Retinal pigment epithelial cell (primary cell): Measurements from ENCODE around the gene UBE2K.
"Not testable (repeated sequence)": the region's sequence is repeated elsewhere in the genome, so short reads cannot be mapped to it uniquely, and the experiment has no call there.

Experiments used
- DNase-seq: peaks from one replicate; pipeline ENCODE4 v3.0.0-alpha.2; 2010; ENCODE audit warnings: low read depth
- H3K4me3 ChIP-seq: 2 replicates; pipeline ENCODE4 v1.5.1; 2011; ENCODE audit warnings: mild to moderate bottlenecking, low read length, control low read depth, moderate library complexity
- TF ChIP-seq, protein P1 (sequence below): conservative IDR thresholded peaks from 2 replicates; pipeline ENCODE4 v1.5.1; 2011; ENCODE audit warnings: low read depth, low read length, control low read depth, inconsistent platforms

Gene UBE2K

DNA sequence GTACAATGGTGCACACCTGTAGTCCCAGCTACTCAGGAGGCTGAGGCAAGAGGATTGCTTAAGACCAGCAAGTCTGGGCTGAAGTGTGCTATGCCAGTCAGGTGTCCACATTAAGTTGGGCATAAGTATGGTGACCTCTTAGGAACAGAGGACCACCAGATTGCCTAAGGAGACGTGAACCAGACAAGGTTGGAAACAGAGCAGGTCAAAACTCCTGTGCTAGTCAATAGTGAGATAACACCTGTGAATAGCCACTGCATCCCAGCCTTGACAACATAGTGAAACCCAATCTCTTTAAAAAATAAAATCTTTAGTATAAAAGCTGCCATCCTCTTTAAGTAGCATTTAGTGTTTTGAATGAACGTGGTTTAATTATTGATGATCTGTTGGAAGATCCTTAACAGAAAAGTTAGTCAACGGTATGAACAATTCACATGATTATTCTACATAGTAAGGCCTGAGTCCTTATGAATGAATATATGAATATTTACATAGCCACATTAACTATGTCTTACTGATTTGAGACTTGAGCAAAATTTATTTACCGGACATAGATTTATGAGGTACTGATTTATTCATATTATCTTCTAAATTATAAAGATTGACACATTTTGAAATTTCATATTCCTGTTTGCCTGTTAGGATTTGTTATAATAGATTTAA, 63.2 kb downstream of the UBE2K start:
- H3K4me3 ChIP-seq: no peak overlapping the region
- no peak for DNase-seq
- TF ChIP-seq, protein P1, sequence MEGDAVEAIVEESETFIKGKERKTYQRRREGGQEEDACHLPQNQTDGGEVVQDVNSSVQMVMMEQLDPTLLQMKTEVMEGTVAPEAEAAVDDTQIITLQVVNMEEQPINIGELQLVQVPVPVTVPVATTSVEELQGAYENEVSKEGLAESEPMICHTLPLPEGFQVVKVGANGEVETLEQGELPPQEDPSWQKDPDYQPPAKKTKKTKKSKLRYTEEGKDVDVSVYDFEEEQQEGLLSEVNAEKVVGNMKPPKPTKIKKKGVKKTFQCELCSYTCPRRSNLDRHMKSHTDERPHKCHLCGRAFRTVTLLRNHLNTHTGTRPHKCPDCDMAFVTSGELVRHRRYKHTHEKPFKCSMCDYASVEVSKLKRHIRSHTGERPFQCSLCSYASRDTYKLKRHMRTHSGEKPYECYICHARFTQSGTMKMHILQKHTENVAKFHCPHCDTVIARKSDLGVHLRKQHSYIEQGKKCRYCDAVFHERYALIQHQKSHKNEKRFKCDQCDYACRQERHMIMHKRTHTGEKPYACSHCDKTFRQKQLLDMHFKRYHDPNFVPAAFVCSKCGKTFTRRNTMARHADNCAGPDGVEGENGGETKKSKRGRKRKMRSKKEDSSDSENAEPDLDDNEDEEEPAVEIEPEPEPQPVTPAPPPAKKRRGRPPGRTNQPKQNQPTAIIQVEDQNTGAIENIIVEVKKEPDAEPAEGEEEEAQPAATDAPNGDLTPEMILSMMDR: no peak

DNA sequence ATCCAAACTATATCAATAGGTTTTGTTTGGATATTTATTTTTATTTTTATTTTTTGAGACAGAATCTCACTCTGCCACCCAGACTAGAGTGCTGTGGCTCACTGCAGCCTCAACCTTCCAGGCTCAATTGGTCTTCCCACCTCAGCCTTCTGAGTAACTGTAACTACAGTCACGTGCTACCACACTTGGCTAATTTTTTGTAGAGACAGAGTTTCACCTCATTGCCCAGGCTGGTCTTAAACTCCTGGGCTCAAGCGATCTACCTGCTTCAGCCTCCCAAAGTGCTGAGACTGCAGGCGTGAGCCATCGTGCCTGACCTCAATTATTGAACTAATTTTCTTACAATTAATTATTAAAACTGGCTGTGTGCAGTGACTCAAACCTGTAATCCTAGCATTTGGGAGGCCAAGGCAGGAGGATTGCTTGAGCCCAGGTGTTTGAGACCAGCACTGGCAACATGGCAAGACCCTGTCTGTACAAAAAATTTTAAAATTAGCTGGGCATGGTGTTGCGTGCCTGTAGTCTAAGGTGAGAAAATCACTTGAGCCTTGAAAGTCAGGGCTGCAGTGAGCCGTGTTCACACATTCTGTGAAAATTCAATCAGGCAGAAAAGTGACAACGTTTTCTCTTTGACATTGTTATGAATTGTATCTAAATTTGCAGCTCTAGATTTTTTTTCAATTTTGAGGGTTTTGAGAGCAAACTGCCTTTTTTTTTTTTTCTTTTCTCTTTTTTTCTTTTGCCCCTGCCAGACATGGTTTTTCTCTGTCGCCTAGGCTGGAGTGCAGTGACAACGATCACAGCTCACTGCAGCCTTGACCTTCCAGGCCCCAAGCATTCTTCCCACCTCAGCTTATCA, 66.0 kb downstream of the UBE2K start:
- no peak for DNase-seq
- TF ChIP-seq, protein P1: no peak
- no peak overlapping the region for H3K4me3 ChIP-seq

GRCh38 chr4:39770005-39770404, 72.1 kb downstream of the UBE2K start:
- DNase-seq: no peak
- H3K4me3 ChIP-seq: no peak overlapping the region
- TF ChIP-seq, protein P1: no peak

DNA sequence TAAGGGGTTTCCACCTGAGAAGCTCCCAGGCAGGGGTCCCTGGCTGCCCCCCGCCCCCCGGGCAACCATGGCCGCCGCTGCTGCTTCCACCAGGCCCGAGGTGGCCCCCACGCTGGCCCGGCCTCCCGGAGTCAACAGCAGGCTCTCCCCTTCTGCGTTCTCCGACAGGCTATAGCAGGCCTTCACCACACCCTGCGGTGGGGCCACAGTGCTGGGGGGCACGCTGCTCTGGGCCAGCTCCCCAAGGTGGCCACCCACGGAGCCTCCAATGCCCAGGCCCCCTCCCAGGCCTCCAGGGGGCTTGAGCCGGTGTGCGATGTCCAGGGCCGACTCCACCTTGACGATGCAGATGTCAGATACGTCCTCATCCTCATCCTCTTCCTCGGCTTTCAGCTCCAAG, 72.5 kb downstream of the UBE2K start:
- no peak for DNase-seq
- TF ChIP-seq, protein P1: no peak
- H3K4me3 ChIP-seq: no peak overlapping the region

DNA sequence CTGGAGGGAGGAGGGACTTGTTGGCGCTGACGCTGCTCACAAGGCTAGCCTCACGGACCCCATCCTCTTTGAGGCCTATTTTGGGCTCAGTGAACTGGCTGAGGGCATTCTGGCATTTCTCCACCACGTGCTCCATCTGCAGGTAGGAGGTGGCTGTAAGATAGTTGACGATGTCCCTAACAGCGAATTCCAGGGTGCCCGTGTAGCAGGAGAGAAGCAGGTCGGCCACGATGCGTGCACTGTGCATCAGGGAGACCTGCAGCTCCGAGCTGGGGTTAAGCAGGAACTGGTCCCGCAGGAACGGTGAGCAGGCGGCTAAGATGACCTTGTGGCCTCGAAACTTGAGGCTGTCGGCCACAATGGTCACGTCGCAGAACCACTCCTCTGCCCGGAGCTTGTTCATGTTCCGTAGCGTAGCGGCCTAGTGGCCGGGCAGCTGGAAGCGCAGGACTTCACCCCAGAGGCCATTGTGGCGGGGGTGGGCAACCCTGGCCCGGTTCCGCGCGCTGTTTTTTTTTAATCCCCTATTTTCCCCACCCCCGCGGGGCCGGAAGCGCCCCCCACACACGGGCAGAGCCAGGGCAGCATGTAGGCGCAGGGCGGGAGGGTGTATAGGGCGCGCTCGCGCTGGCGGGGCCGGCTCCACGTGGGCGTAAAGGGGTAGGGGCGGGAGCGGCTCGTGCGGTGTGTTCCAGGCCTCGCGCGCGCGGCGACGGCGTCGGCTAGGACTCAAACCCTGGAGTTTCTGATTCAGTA, 73.2 kb downstream of the UBE2K start:
- DNase-seq: no peak
- no peak overlapping the region for H3K4me3 ChIP-seq
- TF ChIP-seq, protein P1: no peak

GRCh38 chr4:39781988-39782387, 84.1 kb downstream of the UBE2K start:
- not testable (repeated sequence) for DNase-seq, H3K4me3 ChIP-seq

DNA sequence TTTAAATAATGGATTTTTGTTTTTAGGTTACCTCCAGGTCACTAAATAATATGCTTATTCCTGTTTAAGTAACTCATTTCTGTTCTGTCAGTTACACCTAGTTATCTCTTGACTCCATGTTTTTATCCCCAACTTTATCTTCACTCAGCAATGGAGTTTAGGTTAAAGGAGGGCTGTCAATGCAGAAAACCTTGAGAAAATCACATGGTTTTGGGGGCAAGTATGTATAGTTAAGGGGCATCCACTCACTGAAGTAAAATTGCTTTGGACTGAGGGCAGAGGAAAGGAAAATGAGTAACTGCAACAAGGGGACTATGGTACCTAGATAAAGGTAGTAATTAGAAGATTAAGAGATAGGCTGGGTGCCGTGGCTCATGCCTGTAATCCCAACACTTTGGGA, 87.1 kb downstream of the UBE2K start:
- DNase-seq: no peak
- H3K4me3 ChIP-seq: no peak overlapping the region
- TF ChIP-seq, protein P1: no peak
